Neutrophil (primary cell): ENCODE data around the gene KCNAB2.
A peak's percentile ranks its signal among the peaks of the same experiment; 100 is the strongest.
"Not testable (repeated sequence)": the region's sequence is repeated elsewhere in the genome, so short reads cannot be mapped to it uniquely, and the experiment has no call there.

Experiments used
- H3K27ac ChIP-seq: fragments of 200-600 bp; sonication (generic); 2 replicates; pipeline ENCODE4 v1.5.1; 2016; ENCODE audit warnings: mild to moderate bottlenecking, moderate library complexity
- H3K27me3 ChIP-seq: fragments of 200-600 bp; sonication (generic); 2 replicates; pipeline ENCODE4 v1.6.0; 2016; ENCODE audit warnings: mild to moderate bottlenecking
- H3K36me3 ChIP-seq: fragments of 200-600 bp; sonication (generic); 2 replicates; pipeline ENCODE4 v1.5.1; 2017
- H3K4me1 ChIP-seq, 2 experiments: fragments of 200-600 bp in 1 of 2; sonication (generic) in 1 of 2; 1 replicate in 1 of 2; 2 replicates in 1 of 2; pipeline versions ENCODE4 v1.5.1 to v1.6.1; 2013 to 2016; ENCODE audit warnings: low read depth in 1 of 2, low read length in 1 of 2, mild to moderate bottlenecking in 1 of 2, moderate library complexity in 1 of 2; ENCODE audit not compliant: control insufficient read depth in 1 of 2, insufficient read depth in 1 of 2
- H3K4me3 ChIP-seq, 2 experiments: fragments of 200-600 bp in 1 of 2; sonication (generic) in 1 of 2; 1 replicate in 1 of 2; 2 replicates in 1 of 2; pipeline ENCODE4 v1.5.1; 2013 to 2016; ENCODE audit warnings: low read depth in 1 of 2, low read length in 1 of 2, mild to moderate bottlenecking in 1 of 2, moderate library complexity in 1 of 2
- H3K9me3 ChIP-seq: fragments of 200-600 bp; sonication (generic); 2 replicates; pipeline ENCODE4 v1.5.1; 2016
- CTCF ChIP-seq: fragments of 200-600 bp; sonication (generic); IDR thresholded peaks from 2 replicates; pipeline ENCODE4 v1.5.1; 2016; ENCODE audit warnings: antibody characterized with exemption

The KCNAB2 gene

GRCh38 chr1:6062670-6063069 lies 17.0 kb downstream of the KCNAB2 start:
- no peaks in the 10 kb centered on the region for H3K27me3 ChIP-seq
- no peak overlapping the region for H3K4me3 ChIP-seq
- H3K27ac ChIP-seq = no peak overlapping the region
- H3K36me3 ChIP-seq = peaks cover 78% of the 10 kb centered on the region
- no peaks in the 10 kb centered on the region for H3K9me3 ChIP-seq
- peaks cover 0 to 13% of the 10 kb centered on the region in 2 experiments for H3K4me1 ChIP-seq
- no peak for TF ChIP-seq CTCF

GRCh38 chr1:6063532-6064053 lies 17.9 kb downstream of the KCNAB2 start:
- H3K27ac ChIP-seq = peak overlapping the region; percentile 9
- not testable (repeated sequence) for H3K9me3 ChIP-seq

GRCh38 chr1:6065093-6065858 lies 19.6 kb downstream of the KCNAB2 start:
- H3K4me1 ChIP-seq = peaks cover 0 to 7% of the 10 kb centered on the region in 2 experiments
- no peak for TF ChIP-seq CTCF
- peaks cover 75% of the 10 kb centered on the region for H3K36me3 ChIP-seq
- H3K27ac ChIP-seq = no peak overlapping the region
- H3K9me3 ChIP-seq = no peaks in the 10 kb centered on the region
- H3K27me3 ChIP-seq = no peaks in the 10 kb centered on the region
- no peak overlapping the region for H3K4me3 ChIP-seq

More at GRCh38 chr1:6063532-6064053, 17.9 kb downstream of the KCNAB2 start:
- not testable (repeated sequence) for H3K4me1 ChIP-seq, H3K27me3 ChIP-seq, H3K4me3 ChIP-seq
- H3K36me3 ChIP-seq = peaks cover 77% of the 10 kb centered on the region

GRCh38 chr1:6066680-6067079 lies 21.0 kb downstream of the KCNAB2 start:
- Histone ChIP-seq H3K9me3 (no peaks in the 10 kb centered on the region), H3K27ac (no peak overlapping the region), H3K36me3 (peaks cover 76% of the 10 kb centered on the region), H3K4me1 (peaks cover 0 to 7% of the 10 kb centered on the region in 2 experiments), H3K4me3 (no peak overlapping the region), H3K27me3 (no peaks in the 10 kb centered on the region)
- no peak for TF ChIP-seq CTCF

GRCh38 chr1:6068073-6068472 lies 22.4 kb downstream of the KCNAB2 start:
- H3K36me3 ChIP-seq = peaks cover 90% of the 10 kb centered on the region
- H3K27ac ChIP-seq = no peak overlapping the region
- H3K9me3 ChIP-seq = no peaks in the 10 kb centered on the region
- H3K27me3 ChIP-seq = no peaks in the 10 kb centered on the region
- no peak for TF ChIP-seq CTCF
- H3K4me3 ChIP-seq = no peak overlapping the region
- H3K4me1 ChIP-seq = peaks cover 0 to 7% of the 10 kb centered on the region in 2 experiments

GRCh38 chr1:6068932-6069331 lies 23.2 kb downstream of the KCNAB2 start:
- no peak overlapping the region for H3K27ac ChIP-seq
- peaks cover 93% of the 10 kb centered on the region for H3K36me3 ChIP-seq
- H3K4me3 ChIP-seq = no peak overlapping the region
- TF ChIP-seq CTCF = no peak
- H3K27me3 ChIP-seq = no peaks in the 10 kb centered on the region
- H3K4me1 ChIP-seq = peaks cover 0 to under 1% of the 10 kb centered on the region in 2 experiments
- H3K9me3 ChIP-seq = no peaks in the 10 kb centered on the region
